Measurements from ENCODE around the gene SIVA1.

Gene SIVA1

DNA sequence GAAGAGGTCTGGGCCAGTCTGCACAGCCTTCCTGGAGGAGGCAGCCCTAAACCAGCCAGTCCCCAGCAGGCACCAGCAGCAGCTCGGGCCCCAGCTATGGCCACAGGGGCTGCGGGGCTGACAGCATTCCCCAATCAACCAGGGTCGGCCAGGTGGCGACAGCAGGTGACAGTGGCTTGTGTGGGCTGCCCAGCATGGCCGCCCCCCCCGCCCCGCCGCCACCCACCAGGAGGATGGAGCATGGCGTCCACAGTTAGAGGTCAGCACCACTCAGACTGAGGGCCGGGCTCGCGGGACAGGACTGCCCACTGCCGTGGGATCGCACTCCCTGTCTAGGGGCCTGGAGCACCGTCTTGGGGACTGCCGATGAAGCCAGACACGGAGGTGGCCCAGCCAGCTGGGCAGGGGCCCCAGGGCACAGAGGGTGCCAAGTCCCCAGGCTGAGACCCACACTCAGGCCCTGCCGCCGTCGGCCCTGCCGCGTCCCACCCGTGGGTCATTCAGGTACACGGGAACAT lies 27.6 kb downstream of the SIVA1 start:
- no peak overlapping the region for H4K12ac ChIP-seq (ENCODE audit: low read depth, low read length)
- H3K18ac ChIP-seq (ENCODE audit: low read length), result no peak overlapping the region
- H3K23ac ChIP-seq (ENCODE audit: low read length), result no peak overlapping the region
- H3K14ac ChIP-seq (ENCODE audit: low read length), result no peak overlapping the region
- peaks cover 4% of the 10 kb centered on the region for H3K9me3 ChIP-seq (ENCODE audit: insufficient read depth, low read depth, low read length)
- H3K79me2 ChIP-seq (ENCODE audit: control insufficient read depth, insufficient read depth, low read length, poor library complexity), result no peaks in the 10 kb centered on the region
- H4K91ac ChIP-seq (ENCODE audit: low read depth, low read length), result no peak overlapping the region
- H2AK5ac ChIP-seq (ENCODE audit: low read length), result no peak overlapping the region
- H2BK120ac ChIP-seq (ENCODE audit: insufficient read depth, low read length, poor library complexity), result no peak overlapping the region
- no peak overlapping the region for H2BK5ac ChIP-seq (ENCODE audit: low read depth, low read length, poor library complexity)
- no peaks in the 10 kb centered on the region for H3K79me1 ChIP-seq (ENCODE audit: low read length)
- no peak overlapping the region for H4K8ac ChIP-seq (ENCODE audit: low read depth, low read length)
- H3K4me3 ChIP-seq (ENCODE audit: low read depth, low read length), result no peak overlapping the region
- H3K27ac ChIP-seq (ENCODE audit: low read depth, low read length), result no peak overlapping the region
- no peak overlapping the region for H2BK12ac ChIP-seq (ENCODE audit: low read length)
- H3K4me1 ChIP-seq (ENCODE audit: control insufficient read depth in 1 of 2, insufficient read depth in 2 of 2, low read length in 2 of 2), result no peaks in the 10 kb centered on the region
- no peak overlapping the region for H3K4me2 ChIP-seq (ENCODE audit: low read length)
- no peak overlapping the region for H2AFZ ChIP-seq (ENCODE audit: insufficient read depth, low read length, poor library complexity)
- H3K36me3 ChIP-seq (ENCODE audit: control insufficient read depth in 1 of 2, insufficient read depth in 2 of 2, low read length in 2 of 2), result peaks cover 85% of the 10 kb centered on the region in 2 experiments
- no peak overlapping the region for H3K4ac ChIP-seq (ENCODE audit: low read depth, low read length)
- WGBS (ENCODE audit: extremely low coverage, insufficient coverage, insufficient read length), result no CpG with 5 or more reads among the region's 24 CpGs
- no peak overlapping the region for H3K9ac ChIP-seq (ENCODE audit: low read length)
- no peaks in the 10 kb centered on the region for H3K27me3 ChIP-seq (ENCODE audit: insufficient read depth, low read length)
- no peak for DNase-seq

DNA sequence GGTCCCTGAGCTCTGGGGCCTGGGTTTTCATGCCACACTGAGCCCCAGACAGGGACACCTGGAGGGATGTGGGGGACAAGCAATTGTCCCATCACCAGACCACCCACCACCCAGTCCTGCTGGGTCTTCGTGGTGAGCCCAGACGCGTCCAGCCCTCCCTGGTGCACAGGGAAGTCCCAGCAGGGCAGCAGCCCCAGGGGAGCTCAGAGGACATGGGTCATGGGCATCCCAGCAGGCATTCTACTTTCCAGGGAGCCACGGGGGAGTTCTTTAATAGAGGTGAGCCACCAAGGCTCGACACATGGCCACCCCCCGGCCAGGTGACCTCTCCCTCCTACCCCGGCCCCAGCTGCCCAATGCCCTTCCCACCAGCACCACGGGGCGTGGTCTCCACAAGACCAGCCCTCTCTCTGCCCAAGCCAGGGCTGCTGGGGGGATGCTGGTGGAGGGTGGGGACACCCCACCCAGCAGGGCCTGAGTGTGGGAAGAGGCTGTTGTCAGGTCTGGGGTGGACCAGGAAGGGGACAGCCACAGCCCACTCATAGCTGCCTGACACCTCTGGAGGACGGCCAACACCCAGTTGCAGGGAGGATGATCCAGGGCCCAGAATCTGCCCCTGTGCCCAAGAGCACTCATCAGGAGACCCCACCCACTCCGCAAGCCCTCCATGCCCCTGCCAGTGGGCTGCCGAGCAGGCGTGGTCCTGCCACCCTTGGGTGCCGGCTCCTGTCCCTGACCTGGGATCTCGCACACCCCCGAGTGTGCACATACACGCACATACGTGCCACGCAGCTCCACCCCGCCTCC lies 28.5 kb downstream of the SIVA1 start:
- H3K4me2 ChIP-seq (ENCODE audit: low read length), result no peak overlapping the region

DNA sequence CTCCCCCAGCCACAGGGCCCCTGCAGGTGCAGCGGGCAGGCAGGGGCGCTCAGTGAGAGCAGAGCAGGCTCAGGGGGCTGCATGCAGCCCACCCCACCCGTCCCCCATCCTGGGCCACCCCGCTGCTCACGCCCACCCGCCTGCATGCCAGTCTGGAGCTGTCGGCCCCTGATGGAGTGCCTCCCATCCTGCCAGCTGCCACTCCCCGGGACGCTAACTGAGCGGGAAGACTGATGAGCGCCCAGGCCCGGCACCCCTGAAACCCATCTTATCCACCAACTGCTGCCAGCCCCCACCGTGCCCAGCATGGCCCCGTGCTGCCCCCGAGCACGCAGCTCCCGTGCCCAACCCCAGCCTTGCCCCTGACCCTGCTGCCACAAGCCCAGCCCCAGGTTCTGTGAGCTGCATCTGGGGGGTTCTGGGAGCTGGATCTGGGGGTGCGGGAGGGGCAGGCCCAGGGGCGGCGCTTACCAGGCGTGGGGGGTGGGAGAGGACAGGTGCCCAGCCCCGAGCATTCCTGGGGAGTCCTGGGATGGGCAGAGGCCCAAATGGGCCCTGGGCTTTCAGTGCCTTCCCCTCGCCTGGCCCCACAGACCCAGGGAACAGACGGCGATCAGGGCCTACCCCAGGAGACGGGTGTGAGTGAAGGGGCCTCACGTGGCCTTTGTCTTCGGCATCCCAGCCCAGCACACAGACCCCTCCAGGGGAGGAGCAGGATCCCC lies 29.3 kb downstream of the SIVA1 start:
- H3K4me3 ChIP-seq (ENCODE audit: low read depth, low read length), result no peak overlapping the region
- no peak overlapping the region for H4K8ac ChIP-seq (ENCODE audit: low read depth, low read length)
- no peak overlapping the region for H3K9ac ChIP-seq (ENCODE audit: low read length)
- no peak overlapping the region for H2BK12ac ChIP-seq (ENCODE audit: low read length)
- no peak overlapping the region for H3K18ac ChIP-seq (ENCODE audit: low read length)
- no peak overlapping the region for H3K4me2 ChIP-seq (ENCODE audit: low read length)
- H3K23ac ChIP-seq (ENCODE audit: low read length), result no peak overlapping the region
- H3K27ac ChIP-seq (ENCODE audit: low read depth, low read length), result no peak overlapping the region
- no peaks in the 10 kb centered on the region for H3K79me2 ChIP-seq (ENCODE audit: control insufficient read depth, insufficient read depth, low read length, poor library complexity)
- no CpG with 5 or more reads among the region's 28 CpGs for WGBS (ENCODE audit: extremely low coverage, insufficient coverage, insufficient read length)
- H3K4ac ChIP-seq (ENCODE audit: low read depth, low read length), result no peak overlapping the region
- H3K79me1 ChIP-seq (ENCODE audit: low read length), result no peaks in the 10 kb centered on the region
- H3K36me3 ChIP-seq (ENCODE audit: control insufficient read depth in 1 of 2, insufficient read depth in 2 of 2, low read length in 2 of 2), result peaks cover 83 to 85% of the 10 kb centered on the region in 2 experiments
- no peaks in the 10 kb centered on the region for H3K27me3 ChIP-seq (ENCODE audit: insufficient read depth, low read length)
- no peak overlapping the region for H2AK5ac ChIP-seq (ENCODE audit: low read length)
- H4K91ac ChIP-seq (ENCODE audit: low read depth, low read length), result no peak overlapping the region
- H4K12ac ChIP-seq (ENCODE audit: low read depth, low read length), result no peak overlapping the region
- no peaks in the 10 kb centered on the region for H3K4me1 ChIP-seq (ENCODE audit: control insufficient read depth in 1 of 2, insufficient read depth in 2 of 2, low read length in 2 of 2)
- no peak overlapping the region for H2AFZ ChIP-seq (ENCODE audit: insufficient read depth, low read length, poor library complexity)
- no peak for DNase-seq
- H3K9me3 ChIP-seq (ENCODE audit: insufficient read depth, low read depth, low read length), result peaks cover 4% of the 10 kb centered on the region
- no peak overlapping the region for H3K14ac ChIP-seq (ENCODE audit: low read length)
- H2BK120ac ChIP-seq (ENCODE audit: insufficient read depth, low read length, poor library complexity), result no peak overlapping the region
- no peak overlapping the region for H2BK5ac ChIP-seq (ENCODE audit: low read depth, low read length, poor library complexity)

More for the DNA sequence above, 28.5 kb downstream of the SIVA1 start:
- Histone ChIP-seq H2BK5ac (ENCODE audit: low read depth, low read length, poor library complexity) (no peak overlapping the region), H3K14ac (ENCODE audit: low read length) (no peak overlapping the region), H2BK120ac (ENCODE audit: insufficient read depth, low read length, poor library complexity) (no peak overlapping the region), H3K23ac (ENCODE audit: low read length) (no peak overlapping the region), H2AFZ (ENCODE audit: insufficient read depth, low read length, poor library complexity) (no peak overlapping the region), H3K27me3 (ENCODE audit: insufficient read depth, low read length) (no peaks in the 10 kb centered on the region), H4K8ac (ENCODE audit: low read depth, low read length) (no peak overlapping the region), H4K12ac (ENCODE audit: low read depth, low read length) (no peak overlapping the region), H3K4me3 (ENCODE audit: low read depth, low read length) (no peak overlapping the region), H4K91ac (ENCODE audit: low read depth, low read length) (no peak overlapping the region), H3K4ac (ENCODE audit: low read depth, low read length) (no peak overlapping the region), H3K79me2 (ENCODE audit: control insufficient read depth, insufficient read depth, low read length, poor library complexity) (no peaks in the 10 kb centered on the region), H2AK5ac (ENCODE audit: low read length) (no peak overlapping the region), H3K9ac (ENCODE audit: low read length) (no peak overlapping the region), H3K27ac (ENCODE audit: low read depth, low read length) (no peak overlapping the region), H2BK12ac (ENCODE audit: low read length) (no peak overlapping the region), H3K18ac (ENCODE audit: low read length) (no peak overlapping the region), H3K9me3 (ENCODE audit: insufficient read depth, low read depth, low read length) (peaks cover 6% of the 10 kb centered on the region), H3K36me3 (ENCODE audit: control insufficient read depth in 1 of 2, insufficient read depth in 2 of 2, low read length in 2 of 2) (peaks cover 83 to 85% of the 10 kb centered on the region in 2 experiments), H3K79me1 (ENCODE audit: low read length) (no peaks in the 10 kb centered on the region), H3K4me1 (ENCODE audit: control insufficient read depth in 1 of 2, insufficient read depth in 2 of 2, low read length in 2 of 2) (no peaks in the 10 kb centered on the region)
- DNase-seq, result no peak
- no CpG with 5 or more reads among the region's 20 CpGs for WGBS (ENCODE audit: extremely low coverage, insufficient coverage, insufficient read length)

DNA sequence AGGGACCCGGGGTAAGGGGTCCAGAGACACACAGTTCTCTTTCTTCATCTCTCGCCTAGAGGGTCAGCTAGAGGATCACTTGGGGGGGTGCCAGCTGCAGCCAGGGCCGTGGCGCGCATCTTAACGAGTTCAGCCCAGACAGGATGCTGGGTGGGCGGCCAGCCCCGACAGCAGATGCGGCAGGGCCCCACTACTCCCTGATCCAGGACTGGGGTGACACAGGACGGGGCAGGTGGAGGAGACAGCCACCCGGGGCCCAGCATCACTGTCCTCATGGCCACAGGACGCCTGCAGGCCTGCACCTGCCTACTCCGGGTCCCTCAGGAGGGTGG lies 29.8 kb downstream of the SIVA1 start:
- Histone ChIP-seq H4K91ac (ENCODE audit: low read depth, low read length) (no peak overlapping the region), H3K79me1 (ENCODE audit: low read length) (no peaks in the 10 kb centered on the region), H4K12ac (ENCODE audit: low read depth, low read length) (no peak overlapping the region), H3K14ac (ENCODE audit: low read length) (no peak overlapping the region), H3K79me2 (ENCODE audit: control insufficient read depth, insufficient read depth, low read length, poor library complexity) (no peaks in the 10 kb centered on the region), H3K18ac (ENCODE audit: low read length) (no peak overlapping the region), H3K27me3 (ENCODE audit: insufficient read depth, low read length) (no peaks in the 10 kb centered on the region), H2BK120ac (ENCODE audit: insufficient read depth, low read length, poor library complexity) (no peak overlapping the region), H2AK5ac (ENCODE audit: low read length) (no peak overlapping the region), H3K4me2 (ENCODE audit: low read length) (no peak overlapping the region), H3K4me3 (ENCODE audit: low read depth, low read length) (no peak overlapping the region), H4K8ac (ENCODE audit: low read depth, low read length) (no peak overlapping the region), H2BK12ac (ENCODE audit: low read length) (no peak overlapping the region), H3K27ac (ENCODE audit: low read depth, low read length) (no peak overlapping the region), H2AFZ (ENCODE audit: insufficient read depth, low read length, poor library complexity) (no peak overlapping the region), H3K4me1 (ENCODE audit: control insufficient read depth in 1 of 2, insufficient read depth in 2 of 2, low read length in 2 of 2) (no peaks in the 10 kb centered on the region), H3K9ac (ENCODE audit: low read length) (no peak overlapping the region), H2BK5ac (ENCODE audit: low read depth, low read length, poor library complexity) (no peak overlapping the region), H3K36me3 (ENCODE audit: control insufficient read depth in 1 of 2, insufficient read depth in 2 of 2, low read length in 2 of 2) (peaks cover 83 to 86% of the 10 kb centered on the region in 2 experiments), H3K23ac (ENCODE audit: low read length) (no peak overlapping the region), H3K4ac (ENCODE audit: low read depth, low read length) (no peak overlapping the region), H3K9me3 (ENCODE audit: insufficient read depth, low read depth, low read length) (peaks cover 3% of the 10 kb centered on the region)
- WGBS (ENCODE audit: extremely low coverage, insufficient coverage, insufficient read length), result no CpG with 5 or more reads among the region's 13 CpGs
- no peak for DNase-seq
